GM11168 (cell line): ENCODE data around the gene FAM13C.
"Not testable (repeated sequence)": the region's sequence is repeated elsewhere in the genome, so short reads cannot be mapped to it uniquely, and the experiment has no call there.

Source experiments
- in situ Hi-C: fragments of 300-500 bp; cut with MboI; formaldehyde crosslinking; loops from one replicate; pipeline ENCODE4 v1.12.0; 2022; ENCODE audit warnings: low sequenced_read_pairs; ENCODE audit not compliant: unreplicated experiment

FAM13C gene

DNA sequence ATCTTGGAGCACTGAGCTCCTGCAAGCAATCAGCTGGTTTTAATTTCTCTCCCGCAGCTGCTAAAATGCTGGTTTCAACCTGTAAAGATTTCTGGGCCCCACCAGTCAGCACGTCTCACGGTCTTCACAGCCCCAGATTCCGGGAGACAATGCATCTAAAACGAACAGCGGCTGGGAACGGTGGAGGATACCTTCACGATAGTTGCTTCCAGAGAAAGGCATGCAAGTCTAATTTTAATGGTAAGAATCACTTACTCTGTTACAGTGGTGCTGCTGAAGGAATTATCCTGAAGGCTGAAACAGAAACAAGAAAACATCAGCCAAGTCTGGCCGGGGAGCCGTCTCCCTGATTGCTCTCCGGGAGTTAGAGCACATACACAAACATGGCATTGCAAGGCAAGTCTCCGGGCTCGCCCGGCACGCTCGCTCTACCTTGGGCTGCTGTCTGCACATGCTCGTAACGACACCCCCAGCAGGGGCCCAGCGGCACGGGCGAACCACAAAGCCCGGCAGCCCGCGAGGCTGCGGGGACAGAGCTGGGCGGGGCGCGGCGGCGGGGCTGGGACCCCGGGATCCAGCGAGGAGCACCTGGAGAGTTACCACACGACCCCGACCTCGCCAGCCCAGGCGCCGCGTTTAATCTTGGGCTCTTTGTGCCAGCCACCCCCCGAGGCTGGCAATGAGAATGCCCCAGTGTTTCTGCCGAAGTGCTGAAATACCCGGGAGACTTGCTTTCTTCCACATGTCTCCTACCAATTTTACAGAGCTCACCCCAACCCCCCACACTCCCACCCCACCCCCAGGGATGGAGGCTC is at the start of gene FAM13C:
Gene FAM13C (minus strand): TSS at position 406 of the 815 bp plus-strand sequence. CDS start 89 bp downstream, at position 317.
- in situ Hi-C loops: no loop called here

DNA sequence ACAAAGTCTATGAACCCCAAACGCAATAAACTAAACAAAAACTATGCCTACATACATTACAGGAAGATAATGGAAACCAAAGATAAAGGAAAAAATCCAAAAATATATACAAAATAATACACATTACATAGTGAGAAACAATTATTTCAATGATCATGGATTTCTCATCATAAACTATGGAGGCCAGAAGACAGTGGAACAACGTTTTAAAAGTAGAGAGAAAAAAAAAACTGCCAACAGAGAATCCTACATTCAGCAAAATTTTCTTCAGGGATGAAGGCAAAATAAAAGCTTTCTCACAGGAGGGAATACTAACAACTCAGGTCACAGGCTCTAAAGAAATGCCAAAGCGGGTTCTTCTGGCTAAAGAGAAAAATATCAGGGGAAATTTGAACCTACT is 42.9 kb upstream of the FAM13C start:
- in situ Hi-C loops: no loop called here

DNA sequence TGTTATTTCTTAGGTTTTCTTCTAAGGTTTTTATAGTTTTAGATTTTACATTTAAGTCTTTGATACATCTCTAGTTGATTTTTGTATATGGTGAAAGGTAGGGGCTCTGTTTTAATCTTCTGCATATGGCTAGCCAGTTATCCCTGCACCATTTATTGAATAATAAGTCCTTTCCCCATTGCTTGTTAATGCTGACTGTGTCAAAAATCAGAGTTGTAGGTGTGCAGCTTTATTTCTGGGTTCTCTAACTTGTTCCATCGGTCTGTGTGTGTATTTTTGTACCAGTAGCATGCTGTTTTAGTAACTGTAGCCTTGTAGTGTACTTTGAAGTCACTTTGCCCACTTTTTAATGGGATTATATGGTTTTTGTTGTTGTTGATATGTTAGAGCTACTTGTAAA is 37.9 kb upstream of the FAM13C start:
- in situ Hi-C loops: no loop called here

DNA sequence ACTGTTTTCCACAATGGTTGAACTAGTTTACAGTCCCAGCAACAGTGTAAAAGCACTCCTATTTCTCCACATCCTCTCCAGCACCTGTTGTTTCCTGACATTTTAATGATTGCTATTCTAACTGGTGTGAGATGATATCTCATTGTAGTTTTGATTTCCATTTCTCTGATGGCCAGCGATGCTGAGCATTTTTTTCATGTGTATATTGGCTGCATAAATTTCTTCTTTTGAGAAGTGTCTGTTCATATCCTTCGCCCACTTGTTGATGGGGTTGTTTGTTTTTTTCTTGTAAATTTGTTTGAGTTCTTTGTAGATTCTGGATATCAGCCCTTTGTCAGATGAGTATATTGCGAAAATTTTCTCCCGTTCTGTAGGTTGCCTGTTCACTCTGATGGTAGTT is 37.0 kb upstream of the FAM13C start:
- in situ Hi-C loops: not testable (repeated sequence)

DNA sequence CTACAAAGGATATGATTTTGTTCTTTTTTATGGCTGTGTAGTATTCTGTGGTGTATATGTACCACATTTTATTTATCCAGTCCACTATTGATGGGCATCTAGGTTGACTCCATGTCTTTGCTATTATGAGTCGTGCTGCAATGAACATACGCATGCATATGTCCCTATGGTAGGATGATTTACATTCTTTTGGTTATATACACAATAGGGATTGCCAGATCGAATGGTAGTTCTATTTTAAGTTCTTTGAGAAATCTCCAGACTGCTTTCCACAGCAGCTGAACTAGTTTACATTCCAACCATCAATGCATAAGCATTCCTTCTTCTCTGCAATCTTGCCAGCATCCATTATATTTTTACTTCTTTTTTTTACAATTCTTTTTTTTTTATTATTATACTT is 35.6 kb upstream of the FAM13C start:
- in situ Hi-C loops: no loop called here

DNA sequence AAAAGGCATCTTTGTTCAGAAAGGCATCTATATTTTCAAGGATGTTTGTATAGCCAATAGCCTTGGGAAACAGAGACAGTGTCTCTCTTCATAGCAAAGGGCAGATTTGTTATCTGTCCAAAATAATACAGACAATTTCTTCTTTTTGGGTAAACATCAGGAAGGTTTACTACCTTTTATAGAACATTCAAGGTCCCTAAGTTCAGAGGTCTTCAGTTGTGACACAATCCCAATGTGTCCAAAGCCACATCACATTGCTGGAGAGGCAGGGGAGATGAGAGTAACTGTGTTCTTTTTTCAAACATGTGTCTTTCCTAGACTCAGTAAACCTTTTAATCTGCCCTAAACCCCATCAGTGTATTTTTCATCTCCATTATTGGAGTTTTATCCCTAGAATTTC is 33.6 kb upstream of the FAM13C start:
- in situ Hi-C loops: no loop called here

DNA sequence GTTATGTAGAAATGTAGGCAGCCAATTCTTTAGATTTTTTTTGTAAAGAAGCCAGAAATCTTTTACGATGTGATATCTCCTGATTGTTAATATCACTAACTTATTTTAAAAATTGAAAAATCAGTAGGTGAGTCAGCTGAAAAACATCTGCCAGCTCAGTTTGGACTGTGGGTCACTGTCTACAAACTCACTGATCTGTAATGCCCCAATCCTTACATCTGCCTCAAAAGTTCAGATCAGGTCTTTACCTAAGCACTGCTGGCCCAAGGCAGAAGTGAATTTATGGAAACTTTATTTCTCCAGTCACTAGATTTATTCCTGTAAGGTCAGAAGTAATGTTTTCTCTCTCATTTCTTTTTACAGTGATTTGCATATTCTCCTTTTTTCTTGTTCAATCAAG is 31.0 kb upstream of the FAM13C start:
- in situ Hi-C loops: no loop called here

DNA sequence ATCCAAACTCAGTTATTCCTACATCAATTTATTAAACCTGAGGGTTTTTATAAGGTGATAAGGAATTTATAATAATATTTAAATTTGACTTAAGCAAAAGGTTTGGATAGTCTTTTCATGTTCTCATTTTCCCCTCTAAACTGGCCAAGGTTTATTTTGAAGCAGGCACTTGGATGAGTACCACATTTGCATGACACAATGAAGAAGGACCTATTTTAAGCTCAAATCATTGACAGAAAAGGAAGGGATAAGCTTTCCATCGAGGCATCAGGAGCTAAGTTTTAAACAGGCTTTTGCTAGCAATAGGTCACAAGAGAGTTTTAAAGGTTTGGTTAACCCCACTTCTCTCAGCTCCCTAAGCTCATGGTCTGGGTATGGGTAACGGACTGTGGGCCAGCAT is 28.7 kb upstream of the FAM13C start:
- in situ Hi-C loops: no loop called here

DNA sequence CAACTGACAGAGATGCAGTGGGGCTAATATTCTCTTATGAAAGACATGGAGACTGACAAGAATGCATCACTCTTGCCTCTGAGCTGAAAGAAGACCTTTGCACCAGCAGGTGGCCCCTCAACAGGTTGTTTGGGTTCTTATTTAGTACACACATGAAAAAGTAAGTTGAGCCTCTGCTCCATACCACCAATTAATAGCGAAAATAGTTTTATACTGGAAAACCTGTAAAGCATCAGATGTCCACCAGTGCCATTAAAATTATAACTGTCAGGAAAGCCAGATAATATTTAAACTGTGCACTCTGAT is 26.3 kb upstream of the FAM13C start:
- in situ Hi-C loops: no loop called here

DNA sequence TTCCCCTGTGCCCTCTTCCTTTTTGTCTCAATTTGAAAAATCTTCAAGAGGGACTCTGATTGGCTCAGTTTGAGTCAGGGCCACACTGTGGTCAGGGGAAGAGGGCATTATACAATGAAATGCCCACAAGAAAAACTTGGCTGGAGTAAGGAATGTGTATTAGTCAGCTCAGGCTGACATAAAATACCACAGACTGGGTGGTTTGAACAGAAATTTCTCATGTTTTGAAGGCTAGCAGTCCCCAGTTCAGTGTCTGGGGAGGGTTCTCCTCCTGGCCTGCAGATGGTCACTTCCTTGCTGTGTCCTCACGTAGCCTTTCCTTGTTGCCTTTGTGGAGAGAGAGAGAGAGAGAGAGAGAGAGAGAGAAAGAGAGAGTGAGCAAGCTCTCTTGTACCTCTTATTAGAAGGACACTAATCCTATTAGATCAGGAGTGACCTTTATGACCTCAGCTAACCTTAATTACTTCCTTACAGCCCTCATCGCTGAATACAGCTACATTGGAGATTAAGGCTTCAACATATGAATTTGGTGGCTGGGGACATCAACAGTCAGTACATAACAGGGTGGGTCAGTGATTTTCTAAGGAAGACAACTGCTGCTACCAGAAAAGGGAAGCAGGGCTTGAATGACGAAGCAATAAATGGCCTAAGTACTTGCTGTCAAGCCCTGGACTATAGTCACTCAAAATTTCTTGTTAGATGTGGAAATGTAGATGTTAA is 25.8 kb upstream of the FAM13C start:
- in situ Hi-C loops: no loop called here

DNA sequence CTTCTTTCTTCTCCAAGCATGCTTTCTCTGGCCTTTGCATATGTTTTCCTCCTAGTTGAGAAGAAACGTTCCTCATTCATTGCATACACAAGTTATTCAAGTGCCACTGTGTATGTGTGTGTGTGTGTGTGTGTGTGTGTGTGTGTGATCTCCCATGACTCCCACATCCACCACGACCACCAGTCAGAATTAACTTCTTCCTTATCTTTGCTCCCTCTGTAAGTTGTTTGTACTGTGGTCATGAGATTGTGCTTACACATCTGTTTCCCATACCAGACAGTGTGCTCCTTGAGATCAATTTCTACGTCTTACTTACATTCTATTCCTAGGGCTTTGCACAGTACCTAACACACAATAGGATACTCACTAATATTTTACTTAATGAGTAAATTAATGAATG is 22.4 kb upstream of the FAM13C start:
- in situ Hi-C loops: no loop called here

DNA sequence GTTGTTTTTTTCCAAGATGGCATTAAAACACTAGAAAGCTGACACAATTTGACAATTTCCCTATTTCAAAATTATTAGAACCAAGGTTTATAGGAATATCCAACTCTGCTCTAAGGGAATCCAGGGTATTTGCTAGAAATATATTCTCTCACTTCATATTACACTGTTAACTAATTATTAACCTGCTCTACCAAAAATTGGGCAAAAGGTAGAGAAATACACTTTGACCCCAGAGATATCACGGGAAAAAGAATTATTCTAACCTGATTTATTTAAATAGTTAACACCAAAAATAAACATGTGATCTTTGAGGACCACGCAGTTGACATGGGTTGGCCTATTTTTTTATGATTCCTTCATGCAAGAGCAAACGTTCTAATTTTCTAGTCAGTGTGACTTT is 21.6 kb upstream of the FAM13C start:
- in situ Hi-C loops: no loop called here

DNA sequence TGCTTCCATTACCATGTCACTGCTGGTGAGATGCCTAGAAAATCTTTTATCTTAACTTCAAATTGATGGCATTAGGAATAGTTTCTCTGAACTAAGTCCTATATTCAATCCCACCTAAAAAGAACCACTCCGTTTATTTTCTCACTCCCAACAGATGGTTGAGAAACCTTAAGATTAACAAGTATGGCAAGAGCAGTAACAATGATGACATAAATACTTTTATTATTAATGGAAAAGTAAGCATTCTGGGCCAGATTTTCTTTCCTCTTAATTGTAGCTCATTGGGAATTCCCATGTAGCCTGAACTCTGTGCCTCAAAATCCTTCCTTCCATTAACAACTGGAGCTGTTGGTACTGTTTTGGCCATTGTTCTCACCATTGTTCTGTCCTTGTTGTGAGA is 21.1 kb upstream of the FAM13C start:
- in situ Hi-C loops: no loop called here

DNA sequence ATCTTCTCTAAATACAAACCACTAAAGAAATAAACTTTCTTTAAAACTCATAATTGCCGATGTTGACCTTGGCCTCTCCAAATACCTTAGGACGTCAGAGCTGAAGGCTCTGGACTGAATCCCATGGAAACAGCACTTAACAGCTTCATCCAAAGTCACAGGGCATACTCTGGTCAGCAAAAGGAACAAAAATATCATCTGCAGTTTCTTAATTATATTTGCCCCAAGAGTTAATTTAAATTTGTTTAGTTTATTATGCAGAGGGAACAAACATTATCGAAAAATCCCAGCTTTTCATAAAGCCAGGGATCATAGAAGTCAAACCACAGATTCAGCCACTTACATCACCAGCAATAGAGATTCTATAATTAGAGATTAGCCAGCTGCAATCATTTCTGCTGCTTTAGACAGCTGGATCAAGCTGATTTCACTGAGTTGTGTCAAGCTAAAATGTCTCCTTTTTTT is 20.5 kb upstream of the FAM13C start:
- in situ Hi-C loops: no loop called here

DNA sequence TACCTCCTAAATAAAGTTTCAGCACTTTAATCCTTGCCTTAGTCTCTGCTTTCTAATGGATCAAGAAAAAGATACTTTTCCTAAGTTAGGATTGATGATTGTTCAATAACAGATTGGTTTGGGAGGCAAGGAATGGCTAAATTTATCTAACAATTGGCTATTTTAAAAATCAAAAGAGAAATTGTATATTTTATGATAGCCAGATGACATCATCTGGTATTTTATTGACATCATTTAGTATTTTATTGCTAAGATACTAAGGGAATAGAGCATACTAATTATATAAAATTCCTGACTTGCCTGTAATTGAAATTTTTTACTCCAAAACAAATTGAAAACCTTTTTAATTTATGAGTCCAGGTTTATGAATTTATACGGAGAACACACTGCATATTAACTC is 19.3 kb upstream of the FAM13C start:
- in situ Hi-C loops: no loop called here

DNA sequence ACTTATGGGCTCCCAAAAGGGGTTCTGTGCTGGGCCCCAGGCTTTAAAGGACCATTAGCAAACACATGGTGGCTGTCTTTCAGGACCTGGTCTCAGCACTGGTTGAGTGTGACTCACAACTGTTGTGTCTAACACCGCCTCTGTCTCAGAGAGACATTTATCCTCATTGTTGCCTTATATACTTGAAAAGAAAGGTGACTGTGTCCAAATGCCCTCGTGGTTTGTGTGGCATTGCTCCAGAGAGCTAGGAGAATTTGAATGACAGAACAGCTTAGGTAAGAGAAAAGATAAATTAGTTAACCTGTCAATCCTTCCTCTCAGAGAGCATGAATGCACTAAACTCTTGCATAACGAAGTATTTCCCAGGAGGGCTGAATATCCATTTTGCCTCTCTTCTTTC is 14.5 kb upstream of the FAM13C start:
- in situ Hi-C loops: no loop called here

DNA sequence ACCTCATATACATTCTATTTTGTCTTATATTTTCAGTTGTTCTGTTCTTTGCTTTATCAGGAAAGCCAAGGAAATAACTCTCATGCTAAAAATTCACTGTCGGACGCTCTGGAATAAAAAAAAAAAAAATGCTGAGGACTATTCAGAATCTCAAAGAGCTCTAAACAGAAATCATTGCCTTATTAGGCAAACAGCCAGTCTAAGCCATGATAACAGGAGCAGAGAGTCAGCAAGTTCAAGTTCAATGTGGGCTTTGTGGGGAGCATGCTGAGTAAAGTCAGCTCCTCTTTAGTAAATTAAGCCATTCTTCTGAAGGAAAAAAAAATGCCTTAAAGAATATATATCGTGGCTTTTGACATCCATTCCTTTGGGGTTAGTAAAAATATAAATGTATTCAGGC is 13.6 kb upstream of the FAM13C start:
- in situ Hi-C loops: no loop called here

DNA sequence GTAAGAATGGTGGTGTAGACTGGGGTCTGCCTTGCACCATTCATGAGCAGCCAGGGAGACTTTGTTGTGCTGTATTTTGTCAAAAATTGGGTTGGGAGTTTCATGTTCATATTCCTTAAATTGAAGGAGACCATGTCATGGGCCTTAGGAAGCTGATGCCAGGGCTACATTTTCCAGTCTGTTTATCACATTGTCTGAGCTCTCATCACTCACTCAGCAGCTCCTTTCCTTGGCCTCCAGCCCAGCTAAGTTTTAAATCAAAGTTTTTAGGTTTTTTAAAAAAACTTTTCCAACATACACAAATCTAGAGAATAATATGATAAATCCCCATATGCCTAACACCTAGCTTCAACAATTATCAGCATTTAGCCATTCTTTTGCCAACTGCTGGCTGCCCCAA is 12.6 kb upstream of the FAM13C start:
- in situ Hi-C loops: no loop called here

DNA sequence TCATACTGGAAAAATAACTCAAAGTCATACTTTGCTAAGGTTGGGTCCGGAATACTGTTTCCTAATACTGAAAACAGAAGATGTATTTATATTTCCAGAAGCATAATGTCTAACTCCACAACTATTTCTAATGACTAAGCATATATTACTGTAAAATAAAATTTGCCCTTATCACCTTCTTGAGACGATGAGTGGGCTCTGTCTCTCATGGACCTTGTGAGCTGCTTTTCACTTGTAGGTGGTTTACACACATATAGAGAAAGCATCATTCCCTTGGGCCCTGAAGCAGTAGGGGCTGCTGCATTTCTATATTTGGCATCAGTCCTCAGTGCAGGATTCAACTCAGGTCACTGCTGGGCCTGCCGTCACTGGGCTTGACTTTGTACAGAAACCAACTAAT is 10.7 kb upstream of the FAM13C start:
- in situ Hi-C loops: no loop called here

DNA sequence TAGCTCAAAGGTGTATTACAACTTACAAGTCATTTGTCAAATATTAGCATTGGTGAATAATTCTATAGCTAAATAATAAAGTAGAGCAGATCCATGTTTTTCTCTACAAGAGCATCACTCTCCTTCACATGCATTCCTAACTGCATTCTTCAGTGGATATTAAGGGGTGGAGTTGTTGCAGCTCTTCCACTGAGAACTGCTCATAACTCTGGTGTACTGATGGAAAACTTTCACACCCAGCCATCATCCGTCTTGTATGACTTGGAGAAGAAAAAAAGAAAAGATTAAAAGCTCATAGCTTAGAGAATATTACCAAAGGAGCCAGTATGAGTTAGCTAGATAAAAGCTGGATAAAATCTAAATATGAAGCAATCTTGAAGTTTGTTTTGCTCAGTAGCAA is 10.2 kb upstream of the FAM13C start:
- in situ Hi-C loops: no loop called here

DNA sequence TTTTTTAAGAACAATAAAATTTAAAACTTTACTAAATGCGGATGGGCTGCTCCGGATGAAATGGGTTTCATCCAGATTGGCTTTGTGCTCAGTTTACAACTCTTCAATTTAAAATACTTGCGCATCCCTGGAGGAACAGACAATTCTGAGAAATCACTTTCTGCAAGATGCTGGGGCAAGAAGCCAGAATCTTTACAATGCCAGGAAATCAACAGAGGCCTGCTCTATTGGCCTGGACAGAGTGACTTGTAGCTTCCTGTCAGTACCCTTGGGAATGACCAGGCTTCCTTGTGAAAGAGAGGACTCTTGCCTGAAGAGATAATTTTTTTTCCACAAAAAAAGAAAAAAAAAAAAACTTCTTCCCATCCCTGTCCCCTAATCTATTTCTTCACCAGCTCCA is 3.9 kb upstream of the FAM13C start:
- in situ Hi-C loops: no loop called here

DNA sequence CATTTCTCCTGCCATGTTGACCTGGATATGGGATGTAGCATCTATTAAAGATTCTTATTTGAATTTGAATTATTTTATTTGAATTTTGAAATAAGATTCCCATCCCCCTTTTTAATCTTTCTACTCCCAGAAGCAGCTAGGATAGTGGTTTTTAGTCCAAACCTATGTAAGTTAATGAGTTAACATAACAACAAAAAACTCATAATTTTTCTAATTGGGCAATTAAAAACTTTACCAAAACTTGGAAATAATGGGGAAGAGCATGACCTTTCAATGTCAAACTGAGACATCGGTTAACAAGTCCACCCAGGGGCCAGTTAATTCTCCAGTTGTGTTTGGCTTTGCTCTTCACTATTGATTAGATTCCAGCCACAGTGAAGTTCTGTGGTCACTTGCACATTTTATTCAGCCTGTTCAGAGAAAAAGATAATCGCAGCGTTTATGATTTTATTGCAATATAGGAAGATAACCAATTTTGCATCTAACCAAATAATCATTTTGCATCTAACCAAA is 1.2 kb upstream of the FAM13C start:
- in situ Hi-C loops: no loop called here
